HUES48 (cell line): ENCODE data around the gene CSTPP1.
"Not testable (repeated sequence)": the region's sequence is repeated elsewhere in the genome, so short reads cannot be mapped to it uniquely, and the experiment has no call there.

ENCODE experiments used
- H3K27ac ChIP-seq: one replicate; pipeline ENCODE4 v1.7.0; 2013; ENCODE audit warnings: low read depth, low read length, inconsistent platforms
- H3K27me3 ChIP-seq: 2 replicates; pipeline ENCODE4 v1.6.1; 2013; ENCODE audit warnings: mild to moderate bottlenecking, low read length; ENCODE audit not compliant: control insufficient read depth, insufficient read depth
- H3K36me3 ChIP-seq: 2 replicates; pipeline ENCODE4 v1.6.1; 2013; ENCODE audit warnings: low read length; ENCODE audit not compliant: control insufficient read depth, insufficient read depth
- H3K4me1 ChIP-seq: 2 replicates; pipeline ENCODE4 v1.6.1; 2013; ENCODE audit warnings: mild to moderate bottlenecking, low read length; ENCODE audit not compliant: control insufficient read depth, insufficient read depth
- H3K4me3 ChIP-seq: 2 replicates; pipeline ENCODE4 v1.5.1; 2013; ENCODE audit warnings: mild to moderate bottlenecking, low read depth, low read length
- H3K9ac ChIP-seq: 2 replicates; pipeline ENCODE4 v1.6.1; 2013; ENCODE audit warnings: mild to moderate bottlenecking, low read depth, low read length, moderate library complexity
- H3K9me3 ChIP-seq: 2 replicates; pipeline ENCODE4 v1.6.1; 2013; ENCODE audit warnings: low read length; ENCODE audit not compliant: control insufficient read depth, insufficient read depth

Gene CSTPP1

DNA sequence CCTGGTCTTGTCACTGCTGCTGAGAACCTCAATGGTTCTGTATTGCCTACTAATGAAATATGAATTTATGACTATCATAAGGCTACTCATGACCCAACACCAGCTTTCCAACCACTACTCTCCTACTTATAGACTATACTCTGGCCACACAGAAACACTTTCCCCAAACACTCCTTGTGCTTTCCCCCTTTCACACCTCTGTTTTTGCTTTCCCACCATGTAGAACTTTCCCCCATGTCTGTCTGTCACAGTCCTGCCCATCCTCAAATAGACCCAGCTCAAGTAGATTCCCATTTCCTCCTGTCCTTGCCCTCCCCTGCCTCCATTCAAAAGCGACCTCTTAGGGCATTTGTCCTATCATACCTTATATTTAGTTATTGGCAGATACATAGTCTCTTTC lies 134.2 kb downstream of the CSTPP1 start:
- peaks cover 30% of the 10 kb centered on the region for H3K4me1 ChIP-seq
- no peak overlapping the region for H3K27ac ChIP-seq
- H3K27me3 ChIP-seq = no peaks in the 10 kb centered on the region
- no peak overlapping the region for H3K4me3 ChIP-seq
- no peak overlapping the region for H3K9ac ChIP-seq
- no peaks in the 10 kb centered on the region for H3K9me3 ChIP-seq
- H3K36me3 ChIP-seq = no peaks in the 10 kb centered on the region

DNA sequence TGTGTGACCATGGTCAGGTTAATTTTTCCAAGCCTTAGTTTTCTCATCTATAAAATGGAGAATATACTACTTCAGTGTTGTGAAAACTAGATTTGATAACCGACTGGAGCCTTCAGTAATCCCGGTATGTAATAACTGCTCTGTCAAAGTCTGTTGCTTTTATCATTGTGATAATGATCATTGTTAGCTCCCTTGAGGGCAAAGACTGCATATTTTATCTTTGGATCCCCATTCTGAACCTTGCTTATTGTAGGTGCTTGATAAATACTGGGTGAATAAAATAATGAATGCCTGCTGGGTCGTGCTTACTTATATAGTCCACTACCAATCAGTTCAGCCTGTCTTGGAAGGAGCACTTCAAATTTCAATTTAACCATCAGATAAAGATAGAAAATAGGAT lies 134.8 kb downstream of the CSTPP1 start:
- H3K27me3 ChIP-seq = no peaks in the 10 kb centered on the region
- H3K4me1 ChIP-seq = peaks cover 30% of the 10 kb centered on the region
- no peak overlapping the region for H3K4me3 ChIP-seq
- H3K36me3 ChIP-seq = no peaks in the 10 kb centered on the region
- H3K9me3 ChIP-seq = no peaks in the 10 kb centered on the region
- H3K9ac ChIP-seq = no peak overlapping the region
- H3K27ac ChIP-seq = no peak overlapping the region

DNA sequence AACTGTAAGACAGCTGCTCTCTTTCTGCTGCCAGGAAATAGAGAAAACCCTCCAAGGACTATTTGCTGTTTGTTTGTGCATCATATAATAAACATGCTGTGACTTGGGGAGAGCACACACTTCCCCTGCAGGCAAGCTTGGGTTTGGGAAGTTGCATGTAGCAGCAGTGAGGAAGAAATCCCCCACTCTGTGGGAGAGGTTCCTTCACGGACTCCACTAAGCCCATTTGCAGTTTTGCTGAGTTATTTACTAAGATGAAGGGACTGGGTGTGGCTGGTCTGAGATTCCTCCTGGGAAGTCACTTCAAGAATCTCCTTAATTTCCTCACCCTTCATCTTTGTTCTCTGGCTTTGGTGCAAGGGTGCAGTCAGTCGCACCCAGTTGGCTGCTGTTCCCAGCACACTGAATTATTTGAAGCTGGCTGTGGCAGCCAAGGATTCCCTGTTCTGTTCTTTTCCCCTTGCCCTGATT lies 135.3 kb downstream of the CSTPP1 start:
- Histone ChIP-seq H3K27ac (peak overlapping the region; percentile 43), H3K9ac (no peak overlapping the region), H3K27me3 (no peaks in the 10 kb centered on the region), H3K36me3 (no peaks in the 10 kb centered on the region), H3K4me1 (peaks cover 27% of the 10 kb centered on the region), H3K9me3 (no peaks in the 10 kb centered on the region), H3K4me3 (no peak overlapping the region)

DNA sequence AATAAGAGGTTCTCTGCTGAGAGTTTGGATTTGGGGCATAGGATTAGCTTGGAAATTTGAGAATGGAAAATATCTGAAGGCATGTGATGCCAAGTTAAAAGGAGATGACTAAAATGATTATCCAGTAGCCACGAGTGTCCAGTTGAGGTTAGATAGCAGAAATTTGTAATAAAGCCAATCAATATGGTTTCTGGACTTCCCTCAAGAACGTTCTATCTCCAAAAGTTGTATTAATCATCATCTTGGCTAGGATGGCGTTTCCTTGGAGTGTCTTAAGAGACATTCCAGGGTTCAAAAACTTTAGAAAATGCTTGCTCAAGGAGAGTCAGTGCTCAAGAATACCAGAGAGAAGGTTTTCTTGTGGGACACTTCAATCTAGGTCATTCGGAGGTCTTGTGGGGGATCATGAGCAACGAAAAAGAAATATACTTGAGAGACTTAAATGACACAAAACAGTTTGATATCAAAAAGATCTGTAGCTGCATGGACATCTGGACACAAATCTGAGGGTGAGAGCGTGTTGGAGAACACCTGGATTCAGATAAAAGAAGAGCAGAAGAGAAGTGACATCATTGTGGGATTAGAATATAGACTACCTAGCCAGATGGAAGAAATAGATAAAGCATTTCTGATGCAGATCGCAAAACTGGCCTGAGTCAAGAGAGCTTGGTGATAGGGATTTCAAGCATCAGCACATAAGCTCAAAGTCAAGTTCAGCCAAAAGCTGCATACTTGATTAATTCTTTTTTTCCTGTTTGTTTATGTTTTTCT lies 142.4 kb downstream of the CSTPP1 start:
- Histone ChIP-seq H3K27me3 (no peaks in the 10 kb centered on the region), H3K27ac (no peak overlapping the region), H3K36me3 (no peaks in the 10 kb centered on the region), H3K9ac (no peak overlapping the region), H3K4me3 (no peak overlapping the region), H3K4me1 (no peaks in the 10 kb centered on the region), H3K9me3 (no peaks in the 10 kb centered on the region)

DNA sequence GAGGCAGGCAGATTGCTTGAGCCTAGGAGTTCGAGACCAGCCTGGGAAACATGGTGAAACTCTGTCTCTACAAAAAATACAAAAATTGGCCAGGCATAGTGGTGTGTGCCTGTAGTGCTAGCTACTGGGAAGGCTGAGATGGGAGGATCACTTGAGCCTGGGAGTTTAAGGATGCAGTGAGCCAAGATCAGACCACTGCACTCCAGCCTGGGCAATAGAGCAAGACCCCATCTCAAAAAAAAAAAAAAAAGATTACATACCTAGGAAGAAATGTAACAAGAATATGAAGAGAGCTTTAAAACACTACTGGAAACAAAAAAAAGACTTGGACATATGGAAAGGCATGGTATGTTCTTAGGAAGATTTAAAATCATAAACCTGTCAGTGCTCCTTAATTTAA lies 144.2 kb downstream of the CSTPP1 start:
- H3K4me3 ChIP-seq, H3K9ac ChIP-seq, H3K9me3 ChIP-seq, H3K27ac ChIP-seq, H3K36me3 ChIP-seq, H3K27me3 ChIP-seq, H3K4me1 ChIP-seq: not testable (repeated sequence)

DNA sequence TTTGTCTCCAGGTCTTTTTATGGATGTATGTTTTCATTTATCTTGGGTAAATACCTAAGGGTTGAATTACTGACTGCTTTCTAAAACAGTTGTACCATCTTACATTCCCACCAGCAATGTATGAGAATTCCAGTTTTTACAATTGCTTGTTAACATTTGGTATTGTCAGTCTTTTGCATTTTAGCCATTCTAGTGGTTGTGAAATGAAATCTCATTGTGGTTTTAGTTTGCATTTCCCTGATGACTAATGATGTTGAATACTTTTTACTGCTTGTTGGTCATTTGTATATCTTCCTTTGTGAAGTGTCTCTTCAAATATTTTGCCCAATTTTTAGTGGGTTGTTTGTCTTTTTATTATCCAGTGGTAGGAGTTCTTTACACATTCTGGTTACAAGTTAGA lies 147.4 kb downstream of the CSTPP1 start:
- Histone ChIP-seq H3K36me3 (no peaks in the 10 kb centered on the region), H3K4me1 (no peaks in the 10 kb centered on the region), H3K9me3 (no peaks in the 10 kb centered on the region), H3K4me3 (no peak overlapping the region), H3K9ac (no peak overlapping the region), H3K27ac (no peak overlapping the region), H3K27me3 (no peaks in the 10 kb centered on the region)

DNA sequence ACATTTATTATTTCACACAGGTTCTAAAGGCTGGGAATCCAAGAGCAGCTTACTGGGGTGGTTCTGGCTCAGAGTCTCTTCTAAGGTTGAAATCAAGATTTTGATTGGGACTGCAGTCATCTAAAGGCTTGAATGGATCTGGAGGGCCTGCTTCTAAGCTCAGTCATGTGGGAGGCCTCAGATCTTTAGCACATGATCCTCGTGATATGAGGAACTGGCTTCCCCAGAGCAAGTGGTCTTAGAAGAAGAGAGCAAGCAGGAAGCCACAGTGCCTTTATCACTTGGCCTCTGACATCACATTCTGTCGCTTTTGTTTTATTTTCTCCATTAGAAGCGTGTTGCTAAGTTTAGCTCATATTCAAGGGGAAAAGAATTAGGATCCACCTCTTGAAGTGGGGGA lies 151.2 kb downstream of the CSTPP1 start:
- Histone ChIP-seq H3K36me3 (no peaks in the 10 kb centered on the region), H3K9me3 (no peaks in the 10 kb centered on the region), H3K4me3 (no peak overlapping the region), H3K9ac (no peak overlapping the region), H3K4me1 (no peaks in the 10 kb centered on the region), H3K27ac (no peak overlapping the region), H3K27me3 (no peaks in the 10 kb centered on the region)

DNA sequence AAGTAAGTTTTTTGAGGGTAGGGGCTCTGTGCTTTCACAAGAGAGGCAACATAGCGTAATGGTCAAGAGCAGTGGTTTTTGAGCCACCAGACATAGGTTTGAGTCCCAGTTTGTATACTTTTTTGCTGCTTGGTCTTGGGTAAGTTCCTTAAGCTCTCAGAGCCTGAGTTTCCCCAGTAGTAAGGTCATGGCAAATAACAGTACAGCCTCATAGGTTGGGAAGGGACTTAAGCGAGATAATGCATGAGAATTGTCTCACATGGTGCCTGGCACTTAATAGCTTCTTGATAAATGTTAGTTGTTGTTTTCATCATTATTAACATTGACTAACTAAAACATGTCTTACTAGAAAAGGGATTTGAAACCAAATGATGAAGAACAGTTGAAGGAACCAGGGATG lies 157.0 kb downstream of the CSTPP1 start:
- no peak overlapping the region for H3K27ac ChIP-seq
- H3K27me3 ChIP-seq = no peaks in the 10 kb centered on the region
- H3K4me1 ChIP-seq = no peaks in the 10 kb centered on the region
- no peak overlapping the region for H3K4me3 ChIP-seq
- H3K36me3 ChIP-seq = no peaks in the 10 kb centered on the region
- H3K9me3 ChIP-seq = no peaks in the 10 kb centered on the region; the same call in 1 of the 2 replicates
- no peak overlapping the region for H3K9ac ChIP-seq

DNA sequence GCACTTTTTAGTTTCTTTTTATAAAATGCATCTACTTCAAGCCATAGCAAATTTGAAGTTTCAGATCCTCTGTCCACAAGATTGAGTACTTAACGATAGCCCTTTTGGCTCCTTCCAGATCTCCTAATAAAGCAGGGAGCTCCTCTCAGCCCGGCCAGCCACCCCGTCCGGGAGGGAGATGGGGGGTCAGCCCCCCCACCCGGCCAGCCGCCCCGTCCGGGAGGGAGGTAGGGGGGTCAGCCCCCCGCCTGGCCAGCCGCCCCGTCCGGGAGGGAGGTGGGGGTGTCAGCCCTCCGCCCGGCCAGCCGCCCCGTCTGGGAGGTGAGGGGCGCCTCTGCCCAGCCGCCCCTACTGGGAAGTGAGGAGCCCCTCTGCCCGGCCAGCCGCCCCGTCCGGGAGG lies 160.3 kb downstream of the CSTPP1 start:
- H3K4me1 ChIP-seq, H3K27ac ChIP-seq, H3K4me3 ChIP-seq, H3K9me3 ChIP-seq, H3K27me3 ChIP-seq, H3K9ac ChIP-seq, H3K36me3 ChIP-seq: not testable (repeated sequence)

DNA sequence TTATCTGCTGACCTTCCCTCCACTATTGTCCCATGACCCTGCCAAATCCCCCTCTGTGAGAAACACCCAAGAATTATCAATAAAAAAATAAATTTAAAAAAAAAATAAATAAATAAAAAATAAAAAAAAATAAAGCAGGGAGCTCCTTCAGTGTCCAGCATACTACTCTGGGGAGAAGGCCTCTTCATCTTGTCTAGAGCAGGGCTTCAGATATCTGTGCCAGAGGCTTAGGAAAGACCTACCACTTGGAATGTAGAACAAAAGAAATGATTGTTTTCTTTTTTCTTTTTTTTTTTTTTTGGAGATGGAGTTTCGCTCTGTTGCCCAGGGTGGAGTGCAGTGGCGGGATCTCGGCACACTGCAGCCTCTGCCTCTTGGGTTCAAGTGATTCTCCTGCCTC lies 161.7 kb downstream of the CSTPP1 start:
- H3K27me3 ChIP-seq, H3K9ac ChIP-seq, H3K4me1 ChIP-seq, H3K27ac ChIP-seq, H3K36me3 ChIP-seq, H3K9me3 ChIP-seq, H3K4me3 ChIP-seq: not testable (repeated sequence)

DNA sequence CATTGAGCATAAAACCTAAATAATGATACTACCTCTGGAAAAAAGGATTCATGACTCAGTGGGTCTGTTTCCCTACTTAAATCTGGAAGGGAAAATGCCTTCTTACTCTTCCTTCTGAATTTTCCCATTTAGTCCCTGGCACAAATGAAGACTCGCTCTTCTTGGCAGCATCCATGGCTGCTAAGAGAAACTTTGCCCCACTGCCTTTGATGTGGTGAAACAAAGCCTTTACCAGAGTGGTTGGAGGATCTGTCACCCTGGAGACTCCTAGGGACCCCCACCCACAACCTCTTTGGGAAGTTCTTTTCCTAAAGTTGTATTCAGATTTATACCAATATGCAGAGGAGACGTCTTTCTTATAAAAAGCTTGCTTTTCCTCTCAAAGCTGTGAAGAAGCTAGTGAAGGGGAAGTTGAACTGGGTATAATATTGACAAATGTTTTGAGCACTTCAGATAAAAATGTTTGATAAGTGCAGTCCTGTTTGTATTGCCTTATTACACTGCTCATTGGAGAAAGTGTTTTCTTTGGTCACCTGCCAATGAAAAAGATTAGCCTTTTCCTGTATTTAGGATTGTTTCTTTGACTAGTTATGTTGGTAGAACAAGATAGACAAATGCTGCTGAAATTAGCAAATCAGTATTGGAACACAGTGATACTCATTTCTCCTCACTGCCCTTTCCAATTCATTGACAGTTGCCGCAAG lies 162.8 kb downstream of the CSTPP1 start:
- Histone ChIP-seq H3K9me3 (no peaks in the 10 kb centered on the region; the same call in 1 of the 2 replicates), H3K36me3 (no peaks in the 10 kb centered on the region), H3K9ac (no peak overlapping the region), H3K27ac (no peak overlapping the region), H3K4me1 (peaks cover 14% of the 10 kb centered on the region), H3K27me3 (no peaks in the 10 kb centered on the region), H3K4me3 (no peak overlapping the region)
